Measurements from ENCODE around the gene IL1RAPL2. TPM values are rescaled to one million over a fixed set of nuclear protein-coding genes. Genes with fewer than 3 reads are reported as not detected.
"Not testable (repeated sequence)": the region's sequence is repeated elsewhere in the genome, so short reads cannot be mapped to it uniquely, and the experiment has no call there.

The IL1RAPL2 gene
- total RNA-seq, 2 experiments from 2014 or later, result not detected

- POLR2A ChIA-PET, result no interaction called here
- CTCF ChIA-PET, result no interaction called here
These were observed 440.1 kb downstream of the IL1RAPL2 start for GRCh38 chrX:105006103-105006502.

GRCh38 chrX:105006996-105007395 lies 441.0 kb downstream of the IL1RAPL2 start:
- POLR2A ChIA-PET, result no interaction called here
- CTCF ChIA-PET, result no interaction called here

GRCh38 chrX:105013719-105014118 lies 447.7 kb downstream of the IL1RAPL2 start:
- CTCF ChIA-PET, result no interaction called here
- POLR2A ChIA-PET, result no interaction called here

GRCh38 chrX:105017641-105018040 lies 451.6 kb downstream of the IL1RAPL2 start:
- CTCF ChIA-PET, result no interaction called here
- POLR2A ChIA-PET, result no interaction called here

GRCh38 chrX:105018865-105019264 lies 452.9 kb downstream of the IL1RAPL2 start:
- ChIA-PET CTCF (no interaction called here), POLR2A (no interaction called here)

- CTCF ChIA-PET, POLR2A ChIA-PET: not testable (repeated sequence)
These were observed 463.0 kb downstream of the IL1RAPL2 start for GRCh38 chrX:105028962-105029361.

- POLR2A ChIA-PET, result no interaction called here
These were observed 472.8 kb downstream of the IL1RAPL2 start for GRCh38 chrX:105038672-105039328.

GRCh38 chrX:105050921-105051320 lies 484.9 kb downstream of the IL1RAPL2 start:
- CTCF ChIA-PET, result no interaction called here
- POLR2A ChIA-PET, result no interaction called here

More at GRCh38 chrX:105038672-105039328, 472.8 kb downstream of the IL1RAPL2 start:
- CTCF ChIA-PET, result no interaction called here

- CTCF ChIA-PET, result no interaction called here
- POLR2A ChIA-PET, result no interaction called here
These were observed 485.4 kb downstream of the IL1RAPL2 start for GRCh38 chrX:105051364-105051763.

GRCh38 chrX:105052926-105053325 lies 486.9 kb downstream of the IL1RAPL2 start:
- CTCF ChIA-PET, result no interaction called here

GRCh38 chrX:105063743-105064142 lies 497.7 kb downstream of the IL1RAPL2 start:
- ChIA-PET CTCF (no interaction called here), POLR2A (no interaction called here)

More at GRCh38 chrX:105052926-105053325, 486.9 kb downstream of the IL1RAPL2 start:
- POLR2A ChIA-PET, result no interaction called here

GRCh38 chrX:105098201-105098600 lies 532.2 kb downstream of the IL1RAPL2 start:
- POLR2A ChIA-PET, result no interaction called here
- CTCF ChIA-PET, result no interaction called here

- ChIA-PET CTCF (no interaction called here), POLR2A (no interaction called here)
These were observed 532.8 kb downstream of the IL1RAPL2 start for GRCh38 chrX:105098812-105099211.

- POLR2A ChIA-PET, result no interaction called here
- CTCF ChIA-PET, result no interaction called here
These were observed 535.4 kb downstream of the IL1RAPL2 start for GRCh38 chrX:105101378-105101777.

GRCh38 chrX:105109936-105110335 lies 543.9 kb downstream of the IL1RAPL2 start:
- POLR2A ChIA-PET, result no interaction called here

GRCh38 chrX:105114554-105115130 lies 548.6 kb downstream of the IL1RAPL2 start:
- CTCF ChIA-PET, result no interaction called here
- POLR2A ChIA-PET, result no interaction called here

More at GRCh38 chrX:105109936-105110335, 543.9 kb downstream of the IL1RAPL2 start:
- CTCF ChIA-PET, result no interaction called here

- POLR2A ChIA-PET, CTCF ChIA-PET: not testable (repeated sequence)
These were observed 549.8 kb downstream of the IL1RAPL2 start for GRCh38 chrX:105115596-105116320.

- CTCF ChIA-PET, result no interaction called here
- POLR2A ChIA-PET, result no interaction called here
These were observed 550.5 kb downstream of the IL1RAPL2 start for GRCh38 chrX:105116486-105116885.

- ChIA-PET CTCF (no interaction called here), POLR2A (no interaction called here)
These were observed 551.6 kb downstream of the IL1RAPL2 start for GRCh38 chrX:105117621-105118020.

GRCh38 chrX:105120463-105120862 lies 554.5 kb downstream of the IL1RAPL2 start:
- ChIA-PET POLR2A (no interaction called here), CTCF (no interaction called here)

- CTCF ChIA-PET, result no interaction called here
- POLR2A ChIA-PET, result no interaction called here
These were observed 555.2 kb downstream of the IL1RAPL2 start for GRCh38 chrX:105121186-105121585.

- ChIA-PET CTCF (no interaction called here), POLR2A (no interaction called here)
These were observed 560.2 kb downstream of the IL1RAPL2 start for GRCh38 chrX:105126201-105126600.

All from activated CD8-positive, alpha-beta memory T cell treated with anti-CD3 and anti-CD28 coated beads for 36 hours (primary cell).